Measurements from ENCODE around the gene SFXN5.

SFXN5 gene

GRCh38 chr2:72995430-72996116 is 75.9 kb downstream of the SFXN5 start:
- H3K4me1 ChIP-seq (ENCODE audit: control insufficient read depth, insufficient read depth, low read length): no peaks in the 10 kb centered on the region
- CTCF ChIA-PET: interaction anchor here (1.0 to 3.4 kb wide), 6 partner anchors 22 to 184 kb away, joined by 3 to 17 read pairs (median 5); no protein-coding TSS in a partner anchor
- POLR2A ChIA-PET: interaction anchor here (0.6 kb wide), 2 partner anchors 15 to 25 kb away, joined by 3 read pairs; no protein-coding TSS in a partner anchor

DNA sequence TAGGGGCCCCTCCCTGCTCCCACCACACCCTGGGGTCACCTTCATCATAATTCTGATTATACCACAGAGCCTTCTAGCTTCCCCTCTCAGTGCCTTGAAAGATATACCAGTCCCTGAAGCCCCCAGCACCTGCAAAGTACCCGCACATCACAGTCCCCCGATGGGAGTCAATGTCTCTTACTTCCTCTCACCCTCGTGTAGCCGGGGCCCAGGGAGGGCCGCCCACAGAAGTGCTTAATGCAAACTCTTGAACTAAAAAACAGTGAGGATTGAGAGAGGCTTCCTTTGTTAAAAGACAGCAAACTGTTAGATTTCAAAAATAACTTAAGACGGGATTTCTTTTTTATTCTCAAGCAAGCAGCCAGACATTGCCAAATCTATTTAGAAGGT is 76.5 kb downstream of the SFXN5 start:
- CTCF ChIA-PET: interaction anchor here (1.0 to 2.6 kb wide), 5 partner anchors 8 to 185 kb away, joined by 3 to 17 read pairs (median 3); no protein-coding TSS in a partner anchor

More at GRCh38 chr2:72995430-72996116, 75.9 kb downstream of the SFXN5 start:
- TF ChIP-seq ZNF610 (tag by site-specific recombination; IDR thresholded peaks at IDR 0.05; ENCODE audit: borderline replicate concordance): no peak
- no peak for TF ChIP-seq ZNF121 (tag by site-specific recombination; IDR thresholded peaks at IDR 0.05)
- TF ChIP-seq GLIS1 (tag by site-specific recombination; IDR thresholded peaks at IDR 0.05): 0 out of 2 replicates have a peak, but pooled peaks have one; percentile 32
- TF ChIP-seq ZNF248 (tag by site-specific recombination; IDR thresholded peaks at IDR 0.05): no peak
- no peak for TF ChIP-seq ZBTB20 (tag by site-specific recombination; IDR thresholded peaks at IDR 0.05)
- Histone ChIP-seq H3K9me3 (ENCODE audit: control insufficient read depth, insufficient read depth, low read depth, low read length) (no peaks in the 10 kb centered on the region), H3K27ac (ENCODE audit: extremely low read depth, low read depth, low read length) (no peak overlapping the region), H3K4me3 (ENCODE audit: low read depth, low read length) (no peak overlapping the region), H3K36me3 (ENCODE audit: control insufficient read depth in 2 of 2, insufficient read depth in 1 of 2, low read length in 2 of 2) (no peaks in the 10 kb centered on the region)

GRCh38 chr2:72994282-72994990 is 77.1 kb downstream of the SFXN5 start:
- CTCF ChIA-PET: interaction anchor here (1.0 to 2.6 kb wide), 9 partner anchors 9 to 181 kb away, joined by 3 to 17 read pairs (median 4); no protein-coding TSS in a partner anchor
- Histone ChIP-seq H3K4me3 (ENCODE audit: low read depth, low read length) (no peak overlapping the region), H3K4me1 (ENCODE audit: control insufficient read depth, insufficient read depth, low read length) (no peaks in the 10 kb centered on the region), H3K36me3 (ENCODE audit: control insufficient read depth in 2 of 2, insufficient read depth in 1 of 2, low read length in 2 of 2) (no peaks in the 10 kb centered on the region), H3K27ac (ENCODE audit: extremely low read depth, low read depth, low read length) (no peak overlapping the region), H3K9me3 (ENCODE audit: control insufficient read depth, insufficient read depth, low read depth, low read length) (no peaks in the 10 kb centered on the region)
- TF ChIP-seq GFI1B (tag by site-specific recombination; IDR thresholded peaks at IDR 0.05): no peak
- TF ChIP-seq, protein P1, sequence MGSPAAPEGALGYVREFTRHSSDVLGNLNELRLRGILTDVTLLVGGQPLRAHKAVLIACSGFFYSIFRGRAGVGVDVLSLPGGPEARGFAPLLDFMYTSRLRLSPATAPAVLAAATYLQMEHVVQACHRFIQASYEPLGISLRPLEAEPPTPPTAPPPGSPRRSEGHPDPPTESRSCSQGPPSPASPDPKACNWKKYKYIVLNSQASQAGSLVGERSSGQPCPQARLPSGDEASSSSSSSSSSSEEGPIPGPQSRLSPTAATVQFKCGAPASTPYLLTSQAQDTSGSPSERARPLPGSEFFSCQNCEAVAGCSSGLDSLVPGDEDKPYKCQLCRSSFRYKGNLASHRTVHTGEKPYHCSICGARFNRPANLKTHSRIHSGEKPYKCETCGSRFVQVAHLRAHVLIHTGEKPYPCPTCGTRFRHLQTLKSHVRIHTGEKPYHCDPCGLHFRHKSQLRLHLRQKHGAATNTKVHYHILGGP (tag by site-specific recombination; IDR thresholded peaks at IDR 0.05): no peak
- TF ChIP-seq GLIS1 (tag by site-specific recombination; IDR thresholded peaks at IDR 0.05): 0 out of 2 replicates have a peak, but pooled peaks have one; percentile 9
- POLR2A ChIA-PET: no interaction called here

More for the DNA sequence above, 76.5 kb downstream of the SFXN5 start:
- no peaks in the 10 kb centered on the region for H3K4me1 ChIP-seq (ENCODE audit: control insufficient read depth, insufficient read depth, low read length)
- H3K9me3 ChIP-seq (ENCODE audit: control insufficient read depth, insufficient read depth, low read depth, low read length): no peaks in the 10 kb centered on the region
- H3K4me3 ChIP-seq (ENCODE audit: low read depth, low read length): no peak overlapping the region
- H3K36me3 ChIP-seq (ENCODE audit: control insufficient read depth in 2 of 2, insufficient read depth in 1 of 2, low read length in 2 of 2): no peaks in the 10 kb centered on the region
- H3K27ac ChIP-seq (ENCODE audit: extremely low read depth, low read depth, low read length): no peak overlapping the region
- TF ChIP-seq ZBTB20 (tag by site-specific recombination; IDR thresholded peaks at IDR 0.05) (no peak), ZNF155 (tag by site-specific recombination; IDR thresholded peaks at IDR 0.05) (no peak), ZNF785 (tag by site-specific recombination; IDR thresholded peaks at IDR 0.05) (no peak), HIC1 (tag by site-specific recombination; IDR thresholded peaks at IDR 0.05) (no peak), ZNF114 (tag by site-specific recombination; IDR thresholded peaks at IDR 0.05) (no peak), ZNF521 (tag by site-specific recombination; IDR thresholded peaks at IDR 0.05) (no peak), ZXDB (tag by site-specific recombination; IDR thresholded peaks at IDR 0.05) (no peak), ZSCAN23 (tag by site-specific recombination; IDR thresholded peaks at IDR 0.05) (no peak)
- TF ChIP-seq, protein P2, sequence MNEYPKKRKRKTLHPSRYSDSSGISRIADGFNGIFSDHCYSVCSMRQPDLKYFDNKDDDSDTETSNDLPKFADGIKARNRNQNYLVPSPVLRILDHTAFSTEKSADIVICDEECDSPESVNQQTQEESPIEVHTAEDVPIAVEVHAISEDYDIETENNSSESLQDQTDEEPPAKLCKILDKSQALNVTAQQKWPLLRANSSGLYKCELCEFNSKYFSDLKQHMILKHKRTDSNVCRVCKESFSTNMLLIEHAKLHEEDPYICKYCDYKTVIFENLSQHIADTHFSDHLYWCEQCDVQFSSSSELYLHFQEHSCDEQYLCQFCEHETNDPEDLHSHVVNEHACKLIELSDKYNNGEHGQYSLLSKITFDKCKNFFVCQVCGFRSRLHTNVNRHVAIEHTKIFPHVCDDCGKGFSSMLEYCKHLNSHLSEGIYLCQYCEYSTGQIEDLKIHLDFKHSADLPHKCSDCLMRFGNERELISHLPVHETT (tag by site-specific recombination; IDR thresholded peaks at IDR 0.05): no peak
- TF ChIP-seq, protein P3, sequence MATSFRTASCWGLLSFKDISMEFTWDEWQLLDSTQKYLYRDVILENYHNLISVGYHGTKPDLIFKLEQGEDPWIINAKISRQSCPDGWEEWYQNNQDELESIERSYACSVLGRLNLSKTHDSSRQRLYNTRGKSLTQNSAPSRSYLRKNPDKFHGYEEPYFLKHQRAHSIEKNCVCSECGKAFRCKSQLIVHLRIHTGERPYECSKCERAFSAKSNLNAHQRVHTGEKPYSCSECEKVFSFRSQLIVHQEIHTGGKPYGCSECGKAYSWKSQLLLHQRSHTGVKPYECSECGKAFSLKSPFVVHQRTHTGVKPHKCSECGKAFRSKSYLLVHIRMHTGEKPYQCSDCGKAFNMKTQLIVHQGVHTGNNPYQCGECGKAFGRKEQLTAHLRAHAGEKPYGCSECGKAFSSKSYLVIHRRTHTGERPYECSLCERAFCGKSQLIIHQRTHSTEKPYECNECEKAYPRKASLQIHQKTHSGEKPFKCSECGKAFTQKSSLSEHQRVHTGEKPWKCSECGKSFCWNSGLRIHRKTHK (tag by site-specific recombination; IDR thresholded peaks at IDR 0.05): no peak
- POLR2A ChIA-PET: no interaction called here

Data from HEK293 (cell line).